Osteoblast (primary cell): ENCODE results near the gene HTRA1. TPM values are rescaled to one million over a fixed set of nuclear protein-coding genes. Genes with fewer than 3 reads are reported as not detected.

Experiments
- DNase-seq: peaks from one replicate; pipeline ENCODE4 v3.0.0; 2011; ENCODE audit warnings: low spot score, mixed read lengths; ENCODE audit not compliant: insufficient read length; ENCODE audit errors: missing footprints
- H2AFZ ChIP-seq: 2 replicates; pipeline ENCODE4 v1.6.0; 2011; ENCODE audit warnings: mild to moderate bottlenecking, low read length
- H3K27ac ChIP-seq: 2 replicates; pipeline ENCODE4 v1.5.1; 2011; ENCODE audit warnings: mild to moderate bottlenecking, low read depth, low read length, moderate library complexity
- H3K27me3 ChIP-seq: 2 replicates; pipeline ENCODE4 v1.6.0; 2012; ENCODE audit warnings: mild to moderate bottlenecking, control low read depth, inconsistent platforms, low read length, moderate library complexity; ENCODE audit not compliant: insufficient read depth
- H3K36me3 ChIP-seq: 2 replicates; pipeline ENCODE4 v1.5.1; 2011; ENCODE audit warnings: mild to moderate bottlenecking, low read length, control low read depth, moderate library complexity; ENCODE audit not compliant: insufficient read depth
- H3K4me1 ChIP-seq: 2 replicates; pipeline ENCODE4 v1.5.1; 2011; ENCODE audit warnings: mild to moderate bottlenecking, low read length, control low read depth, moderate library complexity; ENCODE audit not compliant: insufficient read depth
- H3K4me2 ChIP-seq: 2 replicates; pipeline ENCODE4 v1.6.0; 2011; ENCODE audit warnings: mild to moderate bottlenecking, low read length; ENCODE audit not compliant: insufficient read depth
- H3K4me3 ChIP-seq: fragments of 200-600 bp; sonication (generic); 3 replicates; pipeline ENCODE4 v1.5.1; 2012; ENCODE audit warnings: mild to moderate bottlenecking, low read length, inconsistent platforms; ENCODE audit not compliant: insufficient read depth
- H3K79me2 ChIP-seq: 2 replicates; pipeline ENCODE4 v1.6.0; 2012; ENCODE audit warnings: mild to moderate bottlenecking, low read length, control low read depth, inconsistent platforms; ENCODE audit not compliant: insufficient read depth
- H3K9me3 ChIP-seq: 2 replicates; pipeline ENCODE4 v1.5.1; 2011; ENCODE audit warnings: low read depth, low read length, control low read depth
- H4K20me1 ChIP-seq: 2 replicates; pipeline ENCODE4 v1.6.0; 2012; ENCODE audit warnings: mild to moderate bottlenecking, low read length, control low read depth; ENCODE audit not compliant: insufficient read depth
- CTCF ChIP-seq: IDR thresholded peaks from 2 replicates; pipeline ENCODE4 v1.5.1; 2011; ENCODE audit warnings: mild to moderate bottlenecking, low read depth, low read length, moderate library complexity; ENCODE audit errors: extremely low read depth
- total RNA-seq: library from RNA; depleted of rRNA; stranded (reverse); fragments of >200 nt; gene quantifications from 2 replicates; pipeline ENCODE4 v1.2.3, GENCODE V29; 2012

HTRA1 gene
- total RNA-seq, 1 donor = 392 TPM

- Histone ChIP-seq H3K4me2 (no peak overlapping the region), H4K20me1 (no peaks in the 10 kb centered on the region), H3K4me1 (no peaks in the 10 kb centered on the region), H3K4me3 (no peak overlapping the region), H3K9me3 (no peaks in the 10 kb centered on the region), H3K27ac (no peak overlapping the region), H3K27me3 (peaks cover 21% of the 10 kb centered on the region), H3K36me3 (no peaks in the 10 kb centered on the region), H2AFZ (no peak overlapping the region), H3K79me2 (no peaks in the 10 kb centered on the region)
- TF ChIP-seq CTCF = no peak
- no peak for DNase-seq
Measured at GRCh38 chr10:122555442-122555841, 94.1 kb downstream of the HTRA1 start.

- no peak overlapping the region for H3K27ac ChIP-seq
- no peak overlapping the region for H3K4me3 ChIP-seq
- DNase-seq = no peak
- no peaks in the 10 kb centered on the region for H3K36me3 ChIP-seq
- H3K79me2 ChIP-seq = no peaks in the 10 kb centered on the region
- no peaks in the 10 kb centered on the region for H4K20me1 ChIP-seq
- no peak for TF ChIP-seq CTCF
- H3K9me3 ChIP-seq = no peaks in the 10 kb centered on the region
- H3K4me2 ChIP-seq = no peak overlapping the region
- H3K27me3 ChIP-seq = peaks cover 42% of the 10 kb centered on the region
- H2AFZ ChIP-seq = no peak overlapping the region
- no peaks in the 10 kb centered on the region for H3K4me1 ChIP-seq
Measured at GRCh38 chr10:122557516-122557915, 96.2 kb downstream of the HTRA1 start.

GRCh38 chr10:122558452-122558851, 97.1 kb downstream of the HTRA1 start:
- Histone ChIP-seq H3K4me1 (no peaks in the 10 kb centered on the region), H2AFZ (no peak overlapping the region), H3K36me3 (no peaks in the 10 kb centered on the region), H4K20me1 (no peaks in the 10 kb centered on the region), H3K4me3 (no peak overlapping the region), H3K79me2 (no peaks in the 10 kb centered on the region), H3K27ac (no peak overlapping the region), H3K4me2 (no peak overlapping the region), H3K27me3 (peaks cover 49% of the 10 kb centered on the region), H3K9me3 (no peaks in the 10 kb centered on the region)
- no peak for TF ChIP-seq CTCF
- no peak for DNase-seq

GRCh38 chr10:122559228-122559627, 97.9 kb downstream of the HTRA1 start:
- Histone ChIP-seq H4K20me1 (no peaks in the 10 kb centered on the region), H3K4me1 (no peaks in the 10 kb centered on the region), H3K27ac (no peak overlapping the region), H3K36me3 (no peaks in the 10 kb centered on the region), H3K27me3 (peaks cover 56% of the 10 kb centered on the region), H3K4me3 (no peak overlapping the region), H3K9me3 (no peaks in the 10 kb centered on the region), H3K4me2 (no peak overlapping the region), H3K79me2 (no peaks in the 10 kb centered on the region), H2AFZ (no peak overlapping the region)
- no peak for DNase-seq
- TF ChIP-seq CTCF = no peak
